ENCODE data around the gene CLCN3.

- TF ChIP-seq POLR2AphosphoS5 (IDR thresholded peaks at IDR 0.05; ENCODE audit: low read depth, low read length) (no peak), POLR2A (IDR thresholded peaks at IDR 0.05; ENCODE audit: low read depth, low read length) (no peak)
These were observed 6.2 kb downstream of the CLCN3 start for GRCh38 chr4:169626331-169627282.

Measured in GM12892 (cell line).